Liver (tissue), 9 donors: ENCODE measurements around the gene CCDC92. TPM values are rescaled to one million over a fixed set of nuclear protein-coding genes. Genes with fewer than 3 reads are reported as not detected.

Experiments
- DNase-seq: peaks from one replicate; pipeline ENCODE4 v3.0.0-alpha.2; 2017; ENCODE audit warnings: low spot score
- H3K27ac ChIP-seq, 2 donors: one replicate each; pipeline ENCODE4 v1.7.0; 2013; ENCODE audit warnings: inconsistent platforms in 2 of 2, low read length in 2 of 2, control low read depth in 1 of 2, low read depth in 1 of 2, mild to moderate bottlenecking in 1 of 2
- H3K27me3 ChIP-seq, 4 donors: one replicate each; pipeline versions ENCODE4 v1.6.1 to v1.7.0; 2013; ENCODE audit warnings: low read length in 3 of 4, inconsistent platforms in 1 of 4, mild to moderate bottlenecking in 1 of 4, moderate library complexity in 1 of 4; ENCODE audit not compliant: control insufficient read depth in 4 of 4, insufficient read depth in 4 of 4
- H3K36me3 ChIP-seq, 4 donors: one replicate each; pipeline versions ENCODE4 v1.6.1 to v1.7.0; 2013; ENCODE audit warnings: low read length in 3 of 4, mild to moderate bottlenecking in 3 of 4, low read depth in 1 of 4, moderate library complexity in 1 of 4; ENCODE audit not compliant: control insufficient read depth in 4 of 4, insufficient read depth in 3 of 4
- H3K4me1 ChIP-seq, 4 donors: one replicate each; pipeline versions ENCODE4 v1.6.1 to v1.7.0; 2013; ENCODE audit warnings: low read length in 3 of 4, mild to moderate bottlenecking in 3 of 4, moderate library complexity in 1 of 4; ENCODE audit not compliant: control insufficient read depth in 4 of 4, insufficient read depth in 4 of 4
- H3K4me3 ChIP-seq, 3 donors: one replicate each; pipeline versions ENCODE4 v1.6.1 to v1.7.0; 2013; ENCODE audit warnings: low read length in 3 of 3, control low read depth in 1 of 3, low read depth in 1 of 3, mild to moderate bottlenecking in 1 of 3
- H3K9ac ChIP-seq, 2 donors: one replicate each; pipeline ENCODE4 v1.7.0; 2013; ENCODE audit warnings: low read length in 2 of 2, mild to moderate bottlenecking in 2 of 2, moderate library complexity in 2 of 2, control low read depth in 1 of 2, low read depth in 1 of 2
- H3K9me3 ChIP-seq, 4 donors: one replicate each; pipeline versions ENCODE4 v1.6.1 to v1.7.0; 2013; ENCODE audit warnings: low read length in 3 of 4; ENCODE audit not compliant: control insufficient read depth in 4 of 4
- EGR1 ChIP-seq, 2 donors: IDR thresholded peaks; 2 replicates each; pipeline ENCODE4 v1.6.1; 2016 to 2018; ENCODE audit warnings: antibody characterized with exemption in 2 of 2, low read depth in 2 of 2
- FOXA2 ChIP-seq: IDR thresholded peaks from 2 replicates; pipeline ENCODE4 v1.6.1; 2016; ENCODE audit warnings: antibody characterized with exemption
- GABPA ChIP-seq, 2 donors: IDR thresholded peaks in 1 of 2; conservative IDR thresholded peaks in 1 of 2; 2 replicates each; pipeline ENCODE4 v1.6.1; 2016; ENCODE audit warnings: antibody characterized with exemption in 2 of 2, mild to moderate bottlenecking in 1 of 2, moderate library complexity in 1 of 2
- HNF4A ChIP-seq, 2 donors: conservative IDR thresholded peaks; 2 replicates each; pipeline ENCODE4 v1.6.1; 2016; ENCODE audit warnings: antibody characterized with exemption in 2 of 2, mild to moderate bottlenecking in 2 of 2
- HNF4G ChIP-seq: IDR thresholded peaks from 2 replicates; pipeline ENCODE4 v1.6.1; 2016; ENCODE audit warnings: antibody characterized with exemption
- JUND ChIP-seq, 2 donors: IDR thresholded peaks; 2 replicates each; pipeline ENCODE4 v1.6.1; 2016; ENCODE audit warnings: antibody characterized with exemption in 2 of 2
- NR2F2 ChIP-seq: IDR thresholded peaks from 2 replicates; pipeline ENCODE4 v1.6.1; 2016; ENCODE audit warnings: antibody characterized with exemption
- RXRA ChIP-seq, 2 donors: IDR thresholded peaks; 2 replicates each; pipeline ENCODE4 v1.6.1; 2017 to 2018; ENCODE audit warnings: antibody characterized with exemption in 2 of 2, mild to moderate bottlenecking in 1 of 2
- SP1 ChIP-seq: IDR thresholded peaks from 2 replicates; pipeline ENCODE4 v1.6.1; 2018; ENCODE audit warnings: antibody characterized with exemption, mild to moderate bottlenecking
- YY1 ChIP-seq: IDR thresholded peaks from 2 replicates; pipeline ENCODE4 v1.6.1; 2016; ENCODE audit warnings: antibody characterized with exemption, mild to moderate bottlenecking
- WGBS: extraction: QIAGEN DNeasy Blood & Tissue Kit; methylation state at CpG from one replicate; pipeline ENCODE4 v1.1.7; 2013; 5-methylcytosine and 5-hydroxymethylcytosine counted together
- polyA plus RNA-seq, 2 donors: library from polyadenylated mRNA; stranded (reverse) in 1 of 2; unstranded in 1 of 2; fragments of 200-250 nt in 1 of 2; fragments of >200 nt in 1 of 2; fragmentation: Nextera tagmentation in 1 of 2; extraction: Ambion mirVana in 1 of 2; gene quantifications; one replicate each; pipeline versions ENCODE4 v1.2.1 to v1.2.3, GENCODE V29; 2013 to 2015
- total RNA-seq, 2 donors: library from RNA; depleted of rRNA; stranded (reverse); fragments of >200 nt; gene quantifications; one replicate each; pipeline ENCODE4 v1.2.3, GENCODE V29; 2014
- TF ChIP-seq, protein P1 (sequence below): IDR thresholded peaks from 2 replicates; pipeline ENCODE4 v1.6.1; 2016; ENCODE audit warnings: antibody characterized with exemption
- TF ChIP-seq, protein P2 (sequence below): fragments of 150-350 bp; IDR thresholded peaks from 2 replicates; pipeline ENCODE4 v1.5.1; 2017; ENCODE audit warnings: improper control_type of control experiment, low read depth, low read length; ENCODE audit not compliant: missing input control
- TF ChIP-seq, protein P3 (sequence below): IDR thresholded peaks from 2 replicates; pipeline ENCODE4 v1.6.1; 2016; ENCODE audit warnings: antibody characterized with exemption
- TF ChIP-seq, protein P4 (sequence below): IDR thresholded peaks from 2 replicates; pipeline ENCODE4 v1.6.1; 2016; ENCODE audit warnings: antibody characterized with exemption
- donor health status: healthy.
- donor health status: healthy.
- donor health status: healthy.
- donor health status: healthy.
- donor health status: healthy.

CCDC92 gene
- total and polyA plus RNA-seq, 4 donors = 2.1 to 14.6 (median 9.3) TPM

DNA sequence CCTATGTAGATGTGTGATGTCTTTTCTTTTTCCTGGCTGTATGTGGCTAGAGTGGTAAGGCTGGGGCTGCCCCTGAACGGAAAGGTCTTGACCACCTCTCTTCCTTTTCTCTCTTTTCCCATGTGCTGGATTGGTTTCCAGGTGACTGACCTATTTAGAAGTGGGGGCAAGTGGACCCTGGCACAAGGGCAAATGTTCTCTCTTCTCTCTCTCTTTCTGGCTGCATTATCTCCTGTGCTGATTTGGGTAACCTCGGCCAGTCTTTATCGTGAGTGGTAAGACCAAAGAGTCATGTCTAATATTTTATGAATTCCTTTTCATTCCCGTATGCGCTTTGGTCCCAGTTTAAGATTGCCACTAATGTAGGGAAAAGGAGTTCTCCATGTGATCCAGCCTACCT lies 16.5 kb upstream of the CCDC92 start:
- Histone ChIP-seq H3K9me3 (no peaks in the 10 kb centered on the region), H3K9ac (no peak overlapping the region), H3K4me3 (no peak overlapping the region), H3K27ac (no peak overlapping the region), H3K36me3 (peaks cover 0 to 15% (median 8%) of the 10 kb centered on the region in 4 donors), H3K27me3 (no peaks in the 10 kb centered on the region), H3K4me1 (peaks cover 0 to 23% (median 12%) of the 10 kb centered on the region in 4 donors)
- TF ChIP-seq, protein P1, sequence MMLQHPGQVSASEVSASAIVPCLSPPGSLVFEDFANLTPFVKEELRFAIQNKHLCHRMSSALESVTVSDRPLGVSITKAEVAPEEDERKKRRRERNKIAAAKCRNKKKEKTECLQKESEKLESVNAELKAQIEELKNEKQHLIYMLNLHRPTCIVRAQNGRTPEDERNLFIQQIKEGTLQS = no peak
- no peak for TF ChIP-seq FOXA2
- TF ChIP-seq SP1 = no peak
- TF ChIP-seq, protein P2, sequence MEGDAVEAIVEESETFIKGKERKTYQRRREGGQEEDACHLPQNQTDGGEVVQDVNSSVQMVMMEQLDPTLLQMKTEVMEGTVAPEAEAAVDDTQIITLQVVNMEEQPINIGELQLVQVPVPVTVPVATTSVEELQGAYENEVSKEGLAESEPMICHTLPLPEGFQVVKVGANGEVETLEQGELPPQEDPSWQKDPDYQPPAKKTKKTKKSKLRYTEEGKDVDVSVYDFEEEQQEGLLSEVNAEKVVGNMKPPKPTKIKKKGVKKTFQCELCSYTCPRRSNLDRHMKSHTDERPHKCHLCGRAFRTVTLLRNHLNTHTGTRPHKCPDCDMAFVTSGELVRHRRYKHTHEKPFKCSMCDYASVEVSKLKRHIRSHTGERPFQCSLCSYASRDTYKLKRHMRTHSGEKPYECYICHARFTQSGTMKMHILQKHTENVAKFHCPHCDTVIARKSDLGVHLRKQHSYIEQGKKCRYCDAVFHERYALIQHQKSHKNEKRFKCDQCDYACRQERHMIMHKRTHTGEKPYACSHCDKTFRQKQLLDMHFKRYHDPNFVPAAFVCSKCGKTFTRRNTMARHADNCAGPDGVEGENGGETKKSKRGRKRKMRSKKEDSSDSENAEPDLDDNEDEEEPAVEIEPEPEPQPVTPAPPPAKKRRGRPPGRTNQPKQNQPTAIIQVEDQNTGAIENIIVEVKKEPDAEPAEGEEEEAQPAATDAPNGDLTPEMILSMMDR = no peak
- no peak for TF ChIP-seq NR2F2
- TF ChIP-seq HNF4A (conservative IDR thresholded peaks at IDR 0.05) = peak; percentile 43 to 70
- TF ChIP-seq, protein P3, sequence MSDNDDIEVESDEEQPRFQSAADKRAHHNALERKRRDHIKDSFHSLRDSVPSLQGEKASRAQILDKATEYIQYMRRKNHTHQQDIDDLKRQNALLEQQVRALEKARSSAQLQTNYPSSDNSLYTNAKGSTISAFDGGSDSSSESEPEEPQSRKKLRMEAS = no peak
- TF ChIP-seq JUND (IDR thresholded peaks at IDR 0.05) = no peak
- TF ChIP-seq, protein P4, sequence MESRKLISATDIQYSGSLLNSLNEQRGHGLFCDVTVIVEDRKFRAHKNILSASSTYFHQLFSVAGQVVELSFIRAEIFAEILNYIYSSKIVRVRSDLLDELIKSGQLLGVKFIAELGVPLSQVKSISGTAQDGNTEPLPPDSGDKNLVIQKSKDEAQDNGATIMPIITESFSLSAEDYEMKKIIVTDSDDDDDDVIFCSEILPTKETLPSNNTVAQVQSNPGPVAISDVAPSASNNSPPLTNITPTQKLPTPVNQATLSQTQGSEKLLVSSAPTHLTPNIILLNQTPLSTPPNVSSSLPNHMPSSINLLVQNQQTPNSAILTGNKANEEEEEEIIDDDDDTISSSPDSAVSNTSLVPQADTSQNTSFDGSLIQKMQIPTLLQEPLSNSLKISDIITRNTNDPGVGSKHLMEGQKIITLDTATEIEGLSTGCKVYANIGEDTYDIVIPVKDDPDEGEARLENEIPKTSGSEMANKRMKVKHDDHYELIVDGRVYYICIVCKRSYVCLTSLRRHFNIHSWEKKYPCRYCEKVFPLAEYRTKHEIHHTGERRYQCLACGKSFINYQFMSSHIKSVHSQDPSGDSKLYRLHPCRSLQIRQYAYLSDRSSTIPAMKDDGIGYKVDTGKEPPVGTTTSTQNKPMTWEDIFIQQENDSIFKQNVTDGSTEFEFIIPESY = no peak
- no peak for DNase-seq
- WGBS = 67% methylated on average over 5 of the region's 5 CpGs

DNA sequence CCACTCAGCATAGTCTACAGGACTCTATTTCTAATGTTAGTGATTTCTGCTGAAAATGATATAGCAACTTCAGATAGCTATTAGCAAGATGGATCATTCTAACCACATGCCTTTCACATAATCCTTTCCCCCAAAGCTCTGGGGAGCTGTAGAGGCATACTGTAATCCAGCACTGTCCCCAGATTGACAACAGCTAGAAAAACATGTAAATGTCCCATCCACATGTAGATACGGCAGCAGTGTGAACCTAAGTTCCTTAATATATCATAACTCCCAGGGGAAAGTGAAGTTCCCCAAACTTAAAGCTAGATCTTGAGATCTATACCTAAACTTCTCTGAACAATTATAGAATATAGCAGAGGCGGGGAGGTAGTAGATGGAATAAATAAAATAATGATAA lies 14.4 kb upstream of the CCDC92 start:
- no peak for DNase-seq
- peaks cover 0 to 23% (median 12%) of the 10 kb centered on the region in 4 donors for H3K4me1 ChIP-seq

More for the DNA sequence above, 14.4 kb upstream of the CCDC92 start:
- WGBS = 93% methylated on average over 2 of the region's 2 CpGs
- H3K36me3 ChIP-seq = peaks cover 0 to 7% (median 3%) of the 10 kb centered on the region in 4 donors
- no peaks in the 10 kb centered on the region for H3K9me3 ChIP-seq
- H3K27ac ChIP-seq = no peak overlapping the region
- TF ChIP-seq RXRA (IDR thresholded peaks at IDR 0.05) (no peak), YY1 (no peak), SP1 (no peak), FOXA2 (no peak), GABPA (IDR thresholded peaks at IDR 0.05 in 1 of 2, conservative IDR thresholded peaks at IDR 0.05 in 1 of 2) (no peak), EGR1 (IDR thresholded peaks at IDR 0.05; ENCODE audit: low read depth in 2 of 2) (no peak), JUND (IDR thresholded peaks at IDR 0.05) (no peak), HNF4G (no peak)
- TF ChIP-seq, protein P4 = no peak
- TF ChIP-seq, protein P2 = no peak
- H3K9ac ChIP-seq = no peak overlapping the region
- H3K27me3 ChIP-seq = no peaks in the 10 kb centered on the region
- H3K4me3 ChIP-seq = no peak overlapping the region
